ENCODE data around the gene PBX3. TPM values are rescaled to one million over a fixed set of nuclear protein-coding genes. Genes with fewer than 3 reads are reported as not detected.

Gene PBX3
- total RNA-seq, 3 donors from 2014 or later (not counting 1 experiment from before 2014, with no cell fraction given), result 42.1 to 46.9 (median 44.6) TPM

- no peak for TF ChIP-seq CTCF (IDR thresholded peaks at IDR 0.05)
- Histone ChIP-seq H3K4me1 (ENCODE audit: control insufficient read depth, insufficient read depth, low read length) (no peaks in the 10 kb centered on the region), H3K27ac (ENCODE audit: low read length) (no peak overlapping the region), H3K9me3 (ENCODE audit: control insufficient read depth, insufficient read depth, low read length) (peaks cover 3% of the 10 kb centered on the region), H3K4me3 (ENCODE audit: low read length) (no peak overlapping the region), H3K36me3 (ENCODE audit: control insufficient read depth, insufficient read depth, low read length) (no peaks in the 10 kb centered on the region), H3K27me3 (ENCODE audit: control insufficient read depth, insufficient read depth, low read length) (no peaks in the 10 kb centered on the region)
- Mint-ChIP-seq H3K9me3 (no peaks in the 10 kb centered on the region), H3K27me3 (ENCODE audit: low read depth in 2 of 2) (peaks cover under 1 to 7% of the 10 kb centered on the region in 2 donors), H3K36me3 (no peaks in the 10 kb centered on the region), H3K4me3 (no peak overlapping the region), H3K27ac (no peak overlapping the region), H3K4me1 (no peaks in the 10 kb centered on the region)
- intact Hi-C loops (cut with micrococcal nuclease), result no loop called here
- no peak for ATAC-seq
- 87% methylated on average over 10 of the region's 10 CpGs for WGBS (ENCODE audit: insufficient coverage)
- DNase-seq, result no peak
Measured at GRCh38 chr9:125973547-125973946, 226.4 kb downstream of the PBX3 start.

GRCh38 chr9:125974705-125975104, 227.5 kb downstream of the PBX3 start:
- DNase-seq, result no peak
- Histone ChIP-seq H3K9me3 (ENCODE audit: control insufficient read depth, insufficient read depth, low read length) (peaks cover 3% of the 10 kb centered on the region), H3K4me1 (ENCODE audit: control insufficient read depth, insufficient read depth, low read length) (no peaks in the 10 kb centered on the region), H3K4me3 (ENCODE audit: low read length) (no peak overlapping the region), H3K27ac (ENCODE audit: low read length) (no peak overlapping the region), H3K36me3 (ENCODE audit: control insufficient read depth, insufficient read depth, low read length) (no peaks in the 10 kb centered on the region), H3K27me3 (ENCODE audit: control insufficient read depth, insufficient read depth, low read length) (no peaks in the 10 kb centered on the region)
- Mint-ChIP-seq H3K9me3 (peaks cover 0 to 4% of the 10 kb centered on the region in 2 donors), H3K27me3 (ENCODE audit: low read depth in 2 of 2) (peaks cover 5 to 16% of the 10 kb centered on the region in 2 donors), H3K4me3 (no peak overlapping the region), H3K4me1 (no peaks in the 10 kb centered on the region), H3K36me3 (peaks cover 7% of the 10 kb centered on the region), H3K27ac (no peak overlapping the region)
- ATAC-seq, result no peak
- intact Hi-C loops (cut with micrococcal nuclease), result no loop called here
- TF ChIP-seq CTCF (IDR thresholded peaks at IDR 0.05), result no peak
- 96% methylated on average over 4 of the region's 4 CpGs for WGBS (ENCODE audit: insufficient coverage)

GRCh38 chr9:125977223-125977622, 230.1 kb downstream of the PBX3 start:
- peaks cover 12% of the 10 kb centered on the region for H3K36me3 Mint-ChIP-seq
- DNase-seq (no peak), ATAC-seq (no peak)
- TF ChIP-seq CTCF (IDR thresholded peaks at IDR 0.05), result no peak
- Histone ChIP-seq H3K4me1 (ENCODE audit: control insufficient read depth, insufficient read depth, low read length) (no peaks in the 10 kb centered on the region), H3K27ac (ENCODE audit: low read length) (no peak overlapping the region), H3K27me3 (ENCODE audit: control insufficient read depth, insufficient read depth, low read length) (no peaks in the 10 kb centered on the region), H3K4me3 (ENCODE audit: low read length) (no peak overlapping the region), H3K9me3 (ENCODE audit: control insufficient read depth, insufficient read depth, low read length) (peaks cover 3% of the 10 kb centered on the region), H3K36me3 (ENCODE audit: control insufficient read depth, insufficient read depth, low read length) (no peaks in the 10 kb centered on the region)
- intact Hi-C loops (cut with micrococcal nuclease), result no loop called here
- no peak overlapping the region for H3K4me3 Mint-ChIP-seq
- H3K27me3 Mint-ChIP-seq (ENCODE audit: low read depth in 2 of 2), result peaks cover 16 to 27% of the 10 kb centered on the region in 2 donors
- no peaks in the 10 kb centered on the region for H3K4me1 Mint-ChIP-seq
- peaks cover 0 to 5% of the 10 kb centered on the region in 2 donors for H3K9me3 Mint-ChIP-seq
- no peak overlapping the region for H3K27ac Mint-ChIP-seq

- Mint-ChIP-seq H3K4me1 (no peaks in the 10 kb centered on the region), H3K27me3 (ENCODE audit: low read depth in 2 of 2) (peaks cover 18 to 27% of the 10 kb centered on the region in 2 donors), H3K4me3 (no peak overlapping the region), H3K27ac (no peak overlapping the region), H3K36me3 (peaks cover 12% of the 10 kb centered on the region), H3K9me3 (peaks cover 0 to 5% of the 10 kb centered on the region in 2 donors)
- Histone ChIP-seq H3K9me3 (ENCODE audit: control insufficient read depth, insufficient read depth, low read length) (peaks cover 3% of the 10 kb centered on the region), H3K4me3 (ENCODE audit: low read length) (no peak overlapping the region), H3K36me3 (ENCODE audit: control insufficient read depth, insufficient read depth, low read length) (no peaks in the 10 kb centered on the region), H3K4me1 (ENCODE audit: control insufficient read depth, insufficient read depth, low read length) (no peaks in the 10 kb centered on the region), H3K27ac (ENCODE audit: low read length) (no peak overlapping the region), H3K27me3 (ENCODE audit: control insufficient read depth, insufficient read depth, low read length) (no peaks in the 10 kb centered on the region)
- TF ChIP-seq CTCF (IDR thresholded peaks at IDR 0.05), result no peak
- 100% methylated on average over 1 of the region's 1 CpG for WGBS (ENCODE audit: insufficient coverage)
- no peak for DNase-seq
- no peak for ATAC-seq
- intact Hi-C loops (cut with micrococcal nuclease), result no loop called here
Measured at GRCh38 chr9:125979383-125979782, 232.2 kb downstream of the PBX3 start.

Data from natural killer cell (primary cell).